NT2/D1 (cell line): Measurements from ENCODE around the gene RASAL2.

ENCODE experiments used
- SUZ12 ChIP-seq: IDR thresholded peaks from 2 replicates; pipeline ENCODE4 v1.6.1; 2011; ENCODE audit not compliant: insufficient read length, insufficient read depth; ENCODE audit errors: extremely low read depth
- YY1 ChIP-seq: IDR thresholded peaks from 2 replicates; pipeline ENCODE4 v1.6.1; 2011; ENCODE audit not compliant: insufficient read length, insufficient read depth
- ZNF274 ChIP-seq: IDR thresholded peaks from 2 replicates; pipeline ENCODE4 v1.6.1; 2011; ENCODE audit warnings: mild to moderate bottlenecking, low read depth, low read length

GRCh38 chr1:178267646-178268094 lies 173.8 kb downstream of the RASAL2 start:
- TF ChIP-seq SUZ12: no peak
- TF ChIP-seq ZNF274: no peak
- no peak for TF ChIP-seq YY1
